ENCODE measurements around the gene GPC6.

Gene GPC6

GRCh38 chr13:94312511-94313216 is 1086.1 kb downstream of the GPC6 start:
- H3K4me1 ChIP-seq (ENCODE audit: control insufficient read depth in 2 of 2, insufficient read depth in 2 of 2, low read length in 2 of 2): no peaks in the 10 kb centered on the region
- no peak overlapping the region for H3K4me3 ChIP-seq (ENCODE audit: low read length in 2 of 2)
- no peak overlapping the region for H3K27ac ChIP-seq (ENCODE audit: low read depth in 2 of 2, low read length in 2 of 2)
- no peak overlapping the region for H3K9ac ChIP-seq (ENCODE audit: low read depth in 1 of 2, low read length in 2 of 2)
- H3K27me3 ChIP-seq (ENCODE audit: control insufficient read depth in 2 of 2, insufficient read depth in 2 of 2, low read length in 2 of 2): no peaks in the 10 kb centered on the region
- no peaks in the 10 kb centered on the region for H3K36me3 ChIP-seq (ENCODE audit: control insufficient read depth in 2 of 2, insufficient read depth in 2 of 2, low read length in 2 of 2)
- no peaks in the 10 kb centered on the region for H3K9me3 ChIP-seq (ENCODE audit: control insufficient read depth in 2 of 2, low read length in 2 of 2)

GRCh38 chr13:94313321-94313910 is 1086.8 kb downstream of the GPC6 start:
- H3K4me3 ChIP-seq (ENCODE audit: low read length in 2 of 2): no peak overlapping the region
- no peak overlapping the region for H3K9ac ChIP-seq (ENCODE audit: low read depth in 1 of 2, low read length in 2 of 2)
- H3K27me3 ChIP-seq (ENCODE audit: control insufficient read depth in 2 of 2, insufficient read depth in 2 of 2, low read length in 2 of 2): no peaks in the 10 kb centered on the region
- no peaks in the 10 kb centered on the region for H3K9me3 ChIP-seq (ENCODE audit: control insufficient read depth in 2 of 2, low read length in 2 of 2)
- H3K27ac ChIP-seq (ENCODE audit: low read depth in 2 of 2, low read length in 2 of 2): no peak overlapping the region
- H3K4me1 ChIP-seq (ENCODE audit: control insufficient read depth in 2 of 2, insufficient read depth in 2 of 2, low read length in 2 of 2): no peaks in the 10 kb centered on the region
- no peaks in the 10 kb centered on the region for H3K36me3 ChIP-seq (ENCODE audit: control insufficient read depth in 2 of 2, insufficient read depth in 2 of 2, low read length in 2 of 2)

- Histone ChIP-seq H3K9me3 (ENCODE audit: control insufficient read depth in 2 of 2, low read length in 2 of 2) (no peaks in the 10 kb centered on the region), H3K9ac (ENCODE audit: low read depth in 1 of 2, low read length in 2 of 2) (no peak overlapping the region), H3K36me3 (ENCODE audit: control insufficient read depth in 2 of 2, insufficient read depth in 2 of 2, low read length in 2 of 2) (no peaks in the 10 kb centered on the region), H3K4me1 (ENCODE audit: control insufficient read depth in 2 of 2, insufficient read depth in 2 of 2, low read length in 2 of 2) (no peaks in the 10 kb centered on the region), H3K27me3 (ENCODE audit: control insufficient read depth in 2 of 2, insufficient read depth in 2 of 2, low read length in 2 of 2) (no peaks in the 10 kb centered on the region), H3K27ac (ENCODE audit: low read depth in 2 of 2, low read length in 2 of 2) (no peak overlapping the region), H3K4me3 (ENCODE audit: low read length in 2 of 2) (no peak overlapping the region)
These were observed 1087.3 kb downstream of the GPC6 start for GRCh38 chr13:94313926-94314325.

- H3K9me3 ChIP-seq (ENCODE audit: control insufficient read depth in 2 of 2, low read length in 2 of 2): no peaks in the 10 kb centered on the region
- H3K9ac ChIP-seq (ENCODE audit: low read depth in 1 of 2, low read length in 2 of 2): no peak overlapping the region
- no peak overlapping the region for H3K4me3 ChIP-seq (ENCODE audit: low read length in 2 of 2)
- H3K27me3 ChIP-seq (ENCODE audit: control insufficient read depth in 2 of 2, insufficient read depth in 2 of 2, low read length in 2 of 2): no peaks in the 10 kb centered on the region
- H3K4me1 ChIP-seq (ENCODE audit: control insufficient read depth in 2 of 2, insufficient read depth in 2 of 2, low read length in 2 of 2): no peaks in the 10 kb centered on the region
- H3K27ac ChIP-seq (ENCODE audit: low read depth in 2 of 2, low read length in 2 of 2): no peak overlapping the region
- no peaks in the 10 kb centered on the region for H3K36me3 ChIP-seq (ENCODE audit: control insufficient read depth in 2 of 2, insufficient read depth in 2 of 2, low read length in 2 of 2)
These were observed 1088.6 kb downstream of the GPC6 start for GRCh38 chr13:94315188-94315587.

GRCh38 chr13:94317063-94317491 is 1090.5 kb downstream of the GPC6 start:
- no peaks in the 10 kb centered on the region for H3K9me3 ChIP-seq (ENCODE audit: control insufficient read depth in 2 of 2, low read length in 2 of 2)
- no peak overlapping the region for H3K9ac ChIP-seq (ENCODE audit: low read depth in 1 of 2, low read length in 2 of 2)
- no peak overlapping the region for H3K27ac ChIP-seq (ENCODE audit: low read depth in 2 of 2, low read length in 2 of 2)

GRCh38 chr13:94318418-94318817 is 1091.8 kb downstream of the GPC6 start:
- Histone ChIP-seq H3K36me3 (ENCODE audit: control insufficient read depth in 2 of 2, insufficient read depth in 2 of 2, low read length in 2 of 2) (no peaks in the 10 kb centered on the region), H3K4me3 (ENCODE audit: low read length in 2 of 2) (no peak overlapping the region), H3K27me3 (ENCODE audit: control insufficient read depth in 2 of 2, insufficient read depth in 2 of 2, low read length in 2 of 2) (no peaks in the 10 kb centered on the region), H3K9me3 (ENCODE audit: control insufficient read depth in 2 of 2, low read length in 2 of 2) (no peaks in the 10 kb centered on the region), H3K4me1 (ENCODE audit: control insufficient read depth in 2 of 2, insufficient read depth in 2 of 2, low read length in 2 of 2) (no peaks in the 10 kb centered on the region), H3K27ac (ENCODE audit: low read depth in 2 of 2, low read length in 2 of 2) (no peak overlapping the region), H3K9ac (ENCODE audit: low read depth in 1 of 2, low read length in 2 of 2) (no peak overlapping the region)

More at GRCh38 chr13:94317063-94317491, 1090.5 kb downstream of the GPC6 start:
- H3K27me3 ChIP-seq (ENCODE audit: control insufficient read depth in 2 of 2, insufficient read depth in 2 of 2, low read length in 2 of 2): no peaks in the 10 kb centered on the region
- H3K4me3 ChIP-seq (ENCODE audit: low read length in 2 of 2): no peak overlapping the region
- no peaks in the 10 kb centered on the region for H3K36me3 ChIP-seq (ENCODE audit: control insufficient read depth in 2 of 2, insufficient read depth in 2 of 2, low read length in 2 of 2)
- H3K4me1 ChIP-seq (ENCODE audit: control insufficient read depth in 2 of 2, insufficient read depth in 2 of 2, low read length in 2 of 2): no peaks in the 10 kb centered on the region

- Histone ChIP-seq H3K9me3 (ENCODE audit: control insufficient read depth in 2 of 2, low read length in 2 of 2) (no peaks in the 10 kb centered on the region), H3K4me3 (ENCODE audit: low read length in 2 of 2) (no peak overlapping the region), H3K27ac (ENCODE audit: low read depth in 2 of 2, low read length in 2 of 2) (no peak overlapping the region), H3K27me3 (ENCODE audit: control insufficient read depth in 2 of 2, insufficient read depth in 2 of 2, low read length in 2 of 2) (no peaks in the 10 kb centered on the region), H3K9ac (ENCODE audit: low read depth in 1 of 2, low read length in 2 of 2) (no peak overlapping the region), H3K4me1 (ENCODE audit: control insufficient read depth in 2 of 2, insufficient read depth in 2 of 2, low read length in 2 of 2) (no peaks in the 10 kb centered on the region), H3K36me3 (ENCODE audit: control insufficient read depth in 2 of 2, insufficient read depth in 2 of 2, low read length in 2 of 2) (no peaks in the 10 kb centered on the region)
These were observed 1092.9 kb downstream of the GPC6 start for GRCh38 chr13:94319501-94319900.

GRCh38 chr13:94322925-94323763 is 1096.5 kb downstream of the GPC6 start:
- peaks cover 0 to 6% of the 10 kb centered on the region in 2 donors for H3K4me1 ChIP-seq (ENCODE audit: control insufficient read depth in 2 of 2, insufficient read depth in 2 of 2, low read length in 2 of 2)
- H3K27ac ChIP-seq (ENCODE audit: low read depth in 2 of 2, low read length in 2 of 2): peak overlapping the region in 1 of 2 donors; percentile 8
- no peaks in the 10 kb centered on the region for H3K9me3 ChIP-seq (ENCODE audit: control insufficient read depth in 2 of 2, low read length in 2 of 2)
- no peak overlapping the region for H3K9ac ChIP-seq (ENCODE audit: low read depth in 1 of 2, low read length in 2 of 2)
- H3K4me3 ChIP-seq (ENCODE audit: low read length in 2 of 2): no peak overlapping the region
- H3K36me3 ChIP-seq (ENCODE audit: control insufficient read depth in 2 of 2, insufficient read depth in 2 of 2, low read length in 2 of 2): no peaks in the 10 kb centered on the region
- H3K27me3 ChIP-seq (ENCODE audit: control insufficient read depth in 2 of 2, insufficient read depth in 2 of 2, low read length in 2 of 2): no peaks in the 10 kb centered on the region

- Histone ChIP-seq H3K9ac (ENCODE audit: low read depth in 1 of 2, low read length in 2 of 2) (no peak overlapping the region), H3K4me1 (ENCODE audit: control insufficient read depth in 2 of 2, insufficient read depth in 2 of 2, low read length in 2 of 2) (peaks cover 5 to 6% of the 10 kb centered on the region in 2 donors), H3K4me3 (ENCODE audit: low read length in 2 of 2) (no peak overlapping the region), H3K27me3 (ENCODE audit: control insufficient read depth in 2 of 2, insufficient read depth in 2 of 2, low read length in 2 of 2) (no peaks in the 10 kb centered on the region), H3K27ac (ENCODE audit: low read depth in 2 of 2, low read length in 2 of 2) (peak overlapping the region in 1 of 2 donors; percentile 13), H3K9me3 (ENCODE audit: control insufficient read depth in 2 of 2, low read length in 2 of 2) (no peaks in the 10 kb centered on the region), H3K36me3 (ENCODE audit: control insufficient read depth in 2 of 2, insufficient read depth in 2 of 2, low read length in 2 of 2) (no peaks in the 10 kb centered on the region)
These were observed 1097.5 kb downstream of the GPC6 start for GRCh38 chr13:94323764-94324758.
